HUES64 (cell line): ENCODE data around the gene ZNF592.
"Not testable (repeated sequence)": the region's sequence is repeated elsewhere in the genome, so short reads cannot be mapped to it uniquely, and the experiment has no call there.

Experiments
- H3K27ac ChIP-seq: 2 replicates; pipeline ENCODE4 v1.7.0; 2013; ENCODE audit warnings: low read depth, low read length, inconsistent platforms
- H3K27me3 ChIP-seq: 2 replicates; pipeline ENCODE4 v1.6.1; 2013; ENCODE audit warnings: mild to moderate bottlenecking, low read length; ENCODE audit not compliant: insufficient read depth
- H3K36me3 ChIP-seq: 2 replicates; pipeline ENCODE4 v1.6.1; 2013; ENCODE audit warnings: mild to moderate bottlenecking, low read length; ENCODE audit not compliant: insufficient read depth
- H3K4me1 ChIP-seq: 2 replicates; pipeline ENCODE4 v1.6.1; 2013; ENCODE audit warnings: mild to moderate bottlenecking, low read length, moderate library complexity; ENCODE audit not compliant: insufficient read depth
- H3K4me3 ChIP-seq: 2 replicates; pipeline ENCODE4 v1.5.1; 2013; ENCODE audit warnings: mild to moderate bottlenecking, low read length, moderate library complexity
- H3K9ac ChIP-seq: 2 replicates; pipeline ENCODE4 v1.6.1; 2013; ENCODE audit warnings: mild to moderate bottlenecking, low read depth, low read length
- H3K9me3 ChIP-seq: 2 replicates; pipeline ENCODE4 v1.6.1; 2013; ENCODE audit warnings: low read depth, low read length; ENCODE audit not compliant: insufficient read depth
- WGBS: fragments of 150-250, 120-280 bp; methylation state at CpG from one replicate; pipeline ENCODE4 v1.1.7; 2013; ENCODE audit warnings: missing lambda C conversion rate; 5-methylcytosine and 5-hydroxymethylcytosine counted together

ZNF592 gene

GRCh38 chr15:84842781-84843180, 94.4 kb downstream of the ZNF592 start:
- Histone ChIP-seq H3K27me3 (no peaks in the 10 kb centered on the region), H3K9ac (no peak overlapping the region), H3K27ac (no peak overlapping the region), H3K36me3 (peaks cover 11% of the 10 kb centered on the region), H3K4me3 (no peak overlapping the region), H3K9me3 (peaks cover 8% of the 10 kb centered on the region; the same call in 1 of the 2 replicates), H3K4me1 (no peaks in the 10 kb centered on the region)
- WGBS = 97% methylated on average over 1 of the region's 1 CpG

DNA sequence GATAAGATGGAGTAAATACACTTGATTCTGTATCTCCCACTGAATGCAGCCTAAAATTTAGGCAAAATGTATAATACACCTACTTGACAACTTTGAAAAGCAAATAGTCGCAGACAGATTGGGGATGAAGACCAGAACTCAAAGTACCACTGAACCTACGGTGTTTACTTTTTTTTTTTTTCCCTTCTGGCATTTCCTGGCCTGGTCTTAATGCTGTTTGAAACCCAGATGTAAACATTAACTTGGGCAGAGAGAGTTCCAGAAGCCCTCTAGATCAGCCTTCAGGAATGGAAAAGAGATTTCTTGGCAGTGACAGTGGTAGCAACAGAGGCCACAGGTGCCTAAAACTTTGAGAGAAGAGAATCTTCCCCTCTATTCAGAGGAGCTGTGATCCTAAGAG, 96.6 kb downstream of the ZNF592 start:
- no peaks in the 10 kb centered on the region for H3K4me1 ChIP-seq
- H3K27me3 ChIP-seq = no peaks in the 10 kb centered on the region
- H3K36me3 ChIP-seq = peaks cover 10% of the 10 kb centered on the region
- H3K27ac ChIP-seq = no peak overlapping the region
- H3K9ac ChIP-seq = no peak overlapping the region
- peaks cover 8% of the 10 kb centered on the region; the same call in 1 of the 2 replicates for H3K9me3 ChIP-seq
- 96% methylated on average over 2 of the region's 2 CpGs for WGBS
- H3K4me3 ChIP-seq = no peak overlapping the region

DNA sequence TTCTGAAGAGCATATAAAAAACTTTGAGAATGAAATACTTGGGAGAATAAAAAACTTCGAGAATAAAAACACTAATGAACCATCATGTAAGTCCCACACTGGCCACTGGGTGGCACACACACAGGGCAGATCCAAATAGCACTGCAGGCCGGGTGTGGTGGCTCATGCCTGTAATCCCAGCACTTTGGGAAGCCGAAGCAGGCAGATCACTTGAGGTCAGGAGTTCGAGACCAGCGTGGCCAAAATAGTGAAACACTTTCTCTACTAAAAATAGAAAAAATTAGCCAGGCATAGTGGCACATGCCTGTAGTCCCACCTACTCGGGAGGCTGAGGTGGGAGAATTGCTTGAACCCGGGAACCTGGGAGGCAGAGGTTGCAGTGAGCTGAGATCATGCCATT, 97.2 kb downstream of the ZNF592 start:
- not testable (repeated sequence) for H3K27ac ChIP-seq, H3K4me3 ChIP-seq, H3K9ac ChIP-seq, H3K27me3 ChIP-seq, H3K4me1 ChIP-seq, H3K36me3 ChIP-seq, H3K9me3 ChIP-seq
- 85% methylated on average over 7 of the region's 7 CpGs for WGBS

- peaks cover 8% of the 10 kb centered on the region; the same call in 1 of the 2 replicates for H3K9me3 ChIP-seq
- H3K4me3 ChIP-seq = no peak overlapping the region
- WGBS = 100% methylated on average over 1 of the region's 1 CpG
- peaks cover 5% of the 10 kb centered on the region for H3K36me3 ChIP-seq
- no peak overlapping the region for H3K9ac ChIP-seq
- no peak overlapping the region for H3K27ac ChIP-seq
- no peaks in the 10 kb centered on the region for H3K4me1 ChIP-seq
- H3K27me3 ChIP-seq = no peaks in the 10 kb centered on the region
These were observed 97.9 kb downstream of the ZNF592 start for GRCh38 chr15:84846269-84846668.

DNA sequence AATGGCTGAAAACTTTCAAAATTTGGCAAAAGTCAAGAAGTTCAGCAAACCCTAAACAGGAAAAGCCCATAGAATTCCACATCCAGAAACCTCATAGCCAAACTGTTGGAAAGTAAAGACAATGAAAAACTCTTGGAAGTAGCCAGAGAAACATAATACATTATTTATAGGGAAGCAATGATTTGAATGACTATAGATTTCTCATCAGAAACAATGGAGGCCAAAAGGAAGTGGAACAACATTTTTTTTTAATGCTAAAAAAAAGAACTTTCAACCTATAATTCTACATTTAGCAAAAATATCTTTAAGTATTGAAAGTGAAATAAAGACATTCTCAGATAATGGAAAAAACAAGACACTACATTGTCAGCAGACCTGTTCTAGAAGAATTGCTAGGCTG, 99.0 kb downstream of the ZNF592 start:
- Histone ChIP-seq H3K27me3 (no peaks in the 10 kb centered on the region), H3K36me3 (peaks cover 7% of the 10 kb centered on the region), H3K9me3 (peaks cover 8% of the 10 kb centered on the region; the same call in 1 of the 2 replicates), H3K9ac (no peak overlapping the region), H3K4me3 (no peak overlapping the region), H3K27ac (no peak overlapping the region), H3K4me1 (no peaks in the 10 kb centered on the region)

DNA sequence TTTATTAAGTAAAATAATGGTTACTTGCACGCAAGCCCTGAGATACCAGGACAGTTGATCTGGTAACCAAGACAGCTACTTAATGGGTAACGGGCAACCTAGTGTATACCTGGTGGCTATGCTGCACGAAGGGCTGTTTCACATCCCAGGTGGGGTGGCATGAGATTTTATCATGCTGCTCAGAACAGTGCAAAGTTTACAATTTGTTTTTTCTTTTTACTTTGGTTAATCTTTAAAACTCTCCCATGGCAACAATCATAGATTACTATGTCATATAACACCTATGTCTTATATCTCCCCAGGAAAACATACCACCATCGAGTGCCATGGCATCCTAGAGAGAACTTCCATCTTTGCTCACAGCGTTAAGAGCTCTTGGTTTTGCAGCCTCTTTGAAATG, 103.8 kb downstream of the ZNF592 start:
- no peak overlapping the region for H3K9ac ChIP-seq
- H3K27ac ChIP-seq = no peak overlapping the region
- peaks cover 14% of the 10 kb centered on the region for H3K36me3 ChIP-seq
- no peaks in the 10 kb centered on the region for H3K4me1 ChIP-seq
- peaks cover 2% of the 10 kb centered on the region; the same call in 1 of the 2 replicates for H3K9me3 ChIP-seq
- H3K27me3 ChIP-seq = no peaks in the 10 kb centered on the region
- WGBS = 99% methylated on average over 5 of the region's 5 CpGs
- no peak overlapping the region for H3K4me3 ChIP-seq

DNA sequence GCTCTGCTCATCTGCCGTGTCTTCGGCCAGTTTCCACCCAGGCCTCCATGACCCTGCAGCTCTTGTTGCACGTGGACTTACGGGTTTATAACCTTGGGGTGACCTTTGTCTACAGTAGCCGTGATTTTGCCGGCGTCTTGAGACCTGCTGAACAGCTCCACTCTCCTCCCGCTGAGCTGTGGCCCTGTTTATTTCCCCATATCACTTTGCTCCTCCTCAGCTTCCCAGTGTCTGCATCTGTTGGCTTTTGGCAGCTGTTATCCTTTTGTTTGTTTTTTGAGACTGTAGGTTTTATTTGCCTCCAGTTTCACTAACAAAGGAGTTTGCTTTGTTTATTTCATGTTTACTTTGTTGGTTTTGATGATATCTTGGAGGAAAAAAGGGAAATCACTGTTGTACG, 106.7 kb downstream of the ZNF592 start:
- no peaks in the 10 kb centered on the region for H3K27me3 ChIP-seq
- H3K4me3 ChIP-seq = no peak overlapping the region
- H3K9ac ChIP-seq = no peak overlapping the region
- H3K4me1 ChIP-seq = no peaks in the 10 kb centered on the region
- WGBS = 93% methylated on average over 9 of the region's 9 CpGs
- peaks cover 33% of the 10 kb centered on the region for H3K36me3 ChIP-seq
- H3K9me3 ChIP-seq = no peaks in the 10 kb centered on the region
- no peak overlapping the region for H3K27ac ChIP-seq

GRCh38 chr15:84855765-84856164, 107.4 kb downstream of the ZNF592 start:
- no peaks in the 10 kb centered on the region for H3K9me3 ChIP-seq
- H3K4me1 ChIP-seq = no peaks in the 10 kb centered on the region
- no peak overlapping the region for H3K9ac ChIP-seq
- no peak overlapping the region for H3K27ac ChIP-seq
- H3K4me3 ChIP-seq = no peak overlapping the region
- H3K36me3 ChIP-seq = peaks cover 33% of the 10 kb centered on the region
- no peaks in the 10 kb centered on the region for H3K27me3 ChIP-seq
